SK-N-MC (cell line): ENCODE results near the gene GABRB3.

Experiments
- EZH2 ChIP-seq: fragments of 200-600 bp; sonication (generic); IDR thresholded peaks from one replicate; pipeline ENCODE4 v1.6.1; 2017; ENCODE audit warnings: antibody characterized with exemption
- POLR2AphosphoS5 ChIP-seq: IDR thresholded peaks from 2 replicates; pipeline ENCODE4 v1.6.1; 2012; ENCODE audit warnings: mild to moderate bottlenecking, low read depth, low read length, borderline replicate concordance

DNA sequence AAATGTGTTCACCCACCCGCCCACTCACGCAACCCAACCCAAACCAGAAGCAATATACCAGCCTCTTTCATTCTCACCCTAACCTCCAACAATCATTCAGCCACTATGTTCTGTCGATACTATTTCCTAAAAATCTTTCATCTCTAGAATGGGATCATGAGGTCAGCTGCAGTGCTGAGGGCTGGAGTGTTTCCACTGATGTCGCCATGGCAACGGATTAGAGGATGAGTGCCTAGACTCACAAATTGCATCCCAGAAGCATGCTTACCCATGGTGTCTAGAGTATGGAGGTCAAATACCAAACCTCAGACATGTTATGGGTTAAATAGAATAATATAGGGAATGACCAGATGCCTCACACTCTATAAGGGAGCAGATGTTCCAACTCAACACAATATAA lies 138.5 kb downstream of the GABRB3 start:
- TF ChIP-seq EZH2 (no peak), POLR2AphosphoS5 (no peak)
